ENCODE results near the gene ERVW-1. TPM values are rescaled to one million over a fixed set of nuclear protein-coding genes. Genes with fewer than 3 reads are reported as not detected.
"Not testable (repeated sequence)": the region's sequence is repeated elsewhere in the genome, so short reads cannot be mapped to it uniquely, and the experiment has no call there.

Gene ERVW-1, protein sequence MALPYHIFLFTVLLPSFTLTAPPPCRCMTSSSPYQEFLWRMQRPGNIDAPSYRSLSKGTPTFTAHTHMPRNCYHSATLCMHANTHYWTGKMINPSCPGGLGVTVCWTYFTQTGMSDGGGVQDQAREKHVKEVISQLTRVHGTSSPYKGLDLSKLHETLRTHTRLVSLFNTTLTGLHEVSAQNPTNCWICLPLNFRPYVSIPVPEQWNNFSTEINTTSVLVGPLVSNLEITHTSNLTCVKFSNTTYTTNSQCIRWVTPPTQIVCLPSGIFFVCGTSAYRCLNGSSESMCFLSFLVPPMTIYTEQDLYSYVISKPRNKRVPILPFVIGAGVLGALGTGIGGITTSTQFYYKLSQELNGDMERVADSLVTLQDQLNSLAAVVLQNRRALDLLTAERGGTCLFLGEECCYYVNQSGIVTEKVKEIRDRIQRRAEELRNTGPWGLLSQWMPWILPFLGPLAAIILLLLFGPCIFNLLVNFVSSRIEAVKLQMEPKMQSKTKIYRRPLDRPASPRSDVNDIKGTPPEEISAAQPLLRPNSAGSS
- not detected in 2 replicates for total RNA-seq (2012; rRNA removed)

DNA sequence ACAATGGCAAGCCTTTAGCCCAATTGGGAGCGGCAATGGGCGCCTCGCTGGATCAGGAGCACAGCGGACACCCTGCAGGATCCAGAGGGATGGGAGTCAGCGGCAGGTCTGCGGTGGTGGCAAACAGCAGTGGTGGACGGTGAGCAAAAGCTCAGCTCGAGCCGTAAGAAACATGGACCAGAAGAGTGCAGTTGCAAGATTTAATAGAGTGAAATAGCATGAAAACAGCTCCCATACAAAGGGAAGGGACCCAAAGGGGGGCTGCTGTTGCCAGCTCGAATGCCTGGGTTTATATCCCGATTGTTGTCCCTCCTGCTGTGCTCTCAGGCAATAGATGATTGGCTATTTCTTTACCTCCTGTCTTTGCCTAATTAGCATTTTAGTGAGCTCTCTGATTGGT, at the start of gene ERVW-1:
ERVW-1 (minus strand) TSS at position 266 of the 400 bp plus-strand sequence. CDS start 7,565 bp downstream, outside the sequence.
- H3K36me3 ChIP-seq (ENCODE audit: insufficient read depth, low read length); H3K4me2 ChIP-seq (ENCODE audit: low read length); H3K9me3 ChIP-seq (replicated peaks; ENCODE audit: low read length); H3K9ac ChIP-seq (ENCODE audit: low read depth, low read length); H3K4me3 ChIP-seq (ENCODE audit: low read length); H3K4me1 ChIP-seq (ENCODE audit: control insufficient read depth, insufficient read depth, low read length); H3K27me3 ChIP-seq (ENCODE audit: control insufficient read depth, insufficient read depth, low read length): not testable (repeated sequence)

DNA sequence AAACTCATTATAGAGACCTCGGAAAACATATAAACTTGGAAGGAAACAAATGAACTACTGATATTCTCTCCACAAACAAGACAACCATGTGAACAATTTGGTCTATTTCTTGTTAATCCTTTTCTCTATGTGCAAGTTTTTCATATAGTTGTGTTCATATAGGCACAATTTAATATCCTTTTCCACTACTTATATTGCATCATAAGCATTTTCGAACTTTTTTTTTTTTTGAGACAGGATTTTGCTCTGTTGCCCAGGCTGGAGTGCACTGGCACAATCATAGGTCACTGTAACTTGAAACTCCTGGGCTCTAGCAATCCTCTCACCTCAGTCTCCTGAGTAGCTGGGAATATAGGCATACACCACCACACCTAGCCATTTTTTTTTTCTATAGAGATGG, 45.4 kb upstream of the ERVW-1 start:
- Histone ChIP-seq H3K4me1 (ENCODE audit: control insufficient read depth, insufficient read depth, low read length) (peaks cover 4% of the 10 kb centered on the region), H3K27me3 (ENCODE audit: control insufficient read depth, insufficient read depth, low read length) (no peaks in the 10 kb centered on the region), H3K9me3 (replicated peaks; ENCODE audit: low read length) (no peaks in the 10 kb centered on the region), H3K4me3 (ENCODE audit: low read length) (no peak overlapping the region), H3K4me2 (ENCODE audit: low read length) (no peak overlapping the region), H3K36me3 (ENCODE audit: insufficient read depth, low read length) (no peaks in the 10 kb centered on the region), H3K9ac (ENCODE audit: low read depth, low read length) (no peak overlapping the region)

DNA sequence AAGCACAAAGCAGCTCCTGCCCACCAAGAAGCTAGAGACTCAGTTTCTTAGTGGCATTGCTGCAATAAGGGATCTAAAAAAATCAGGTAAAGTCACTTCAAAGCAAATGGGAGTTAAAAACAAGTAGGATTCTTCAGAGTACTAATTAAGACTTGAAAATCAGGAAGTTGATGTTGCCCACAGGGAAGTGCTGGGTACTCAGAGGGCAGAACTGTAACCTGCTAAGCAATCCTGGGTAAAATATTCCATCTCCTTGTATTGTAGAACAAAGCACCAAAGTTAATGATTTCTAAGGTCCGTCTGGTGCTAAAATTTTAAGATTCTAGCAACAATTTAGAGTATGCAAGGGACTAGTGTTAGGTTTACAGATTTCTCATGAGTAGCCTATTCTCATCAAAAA, 42.3 kb upstream of the ERVW-1 start:
- H3K4me2 ChIP-seq (ENCODE audit: low read length) = no peak overlapping the region
- peaks cover 5% of the 10 kb centered on the region for H3K36me3 ChIP-seq (ENCODE audit: insufficient read depth, low read length)
- H3K9ac ChIP-seq (ENCODE audit: low read depth, low read length) = no peak overlapping the region
- H3K4me3 ChIP-seq (ENCODE audit: low read length) = no peak overlapping the region
- no peaks in the 10 kb centered on the region for H3K4me1 ChIP-seq (ENCODE audit: control insufficient read depth, insufficient read depth, low read length)
- no peaks in the 10 kb centered on the region for H3K9me3 ChIP-seq (replicated peaks; ENCODE audit: low read length)
- no peaks in the 10 kb centered on the region for H3K27me3 ChIP-seq (ENCODE audit: control insufficient read depth, insufficient read depth, low read length)

DNA sequence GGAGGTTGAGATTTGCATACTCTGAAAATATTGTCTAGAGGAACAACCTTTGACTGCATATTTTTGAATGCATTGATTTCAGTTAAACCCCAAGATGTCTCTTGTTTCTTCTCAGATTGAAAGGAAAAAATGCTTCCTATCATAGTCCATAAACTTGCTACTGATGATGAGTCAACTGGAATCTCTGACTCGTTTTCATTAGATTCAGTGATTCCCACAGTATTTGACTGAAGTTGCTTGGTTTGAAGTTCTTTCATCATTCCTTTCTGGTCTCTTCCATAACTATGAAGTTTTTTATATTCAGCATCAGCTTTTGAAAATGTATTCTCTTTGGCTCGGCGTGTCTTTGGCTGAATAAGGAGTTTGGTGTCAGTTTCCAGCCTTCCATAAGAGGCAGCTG, 39.9 kb upstream of the ERVW-1 start:
- Histone ChIP-seq H3K36me3 (ENCODE audit: insufficient read depth, low read length) (peaks cover 5% of the 10 kb centered on the region), H3K9ac (ENCODE audit: low read depth, low read length) (no peak overlapping the region), H3K4me3 (ENCODE audit: low read length) (no peak overlapping the region), H3K9me3 (replicated peaks; ENCODE audit: low read length) (no peaks in the 10 kb centered on the region), H3K27me3 (ENCODE audit: control insufficient read depth, insufficient read depth, low read length) (no peaks in the 10 kb centered on the region), H3K4me2 (ENCODE audit: low read length) (no peak overlapping the region), H3K4me1 (ENCODE audit: control insufficient read depth, insufficient read depth, low read length) (no peaks in the 10 kb centered on the region)

DNA sequence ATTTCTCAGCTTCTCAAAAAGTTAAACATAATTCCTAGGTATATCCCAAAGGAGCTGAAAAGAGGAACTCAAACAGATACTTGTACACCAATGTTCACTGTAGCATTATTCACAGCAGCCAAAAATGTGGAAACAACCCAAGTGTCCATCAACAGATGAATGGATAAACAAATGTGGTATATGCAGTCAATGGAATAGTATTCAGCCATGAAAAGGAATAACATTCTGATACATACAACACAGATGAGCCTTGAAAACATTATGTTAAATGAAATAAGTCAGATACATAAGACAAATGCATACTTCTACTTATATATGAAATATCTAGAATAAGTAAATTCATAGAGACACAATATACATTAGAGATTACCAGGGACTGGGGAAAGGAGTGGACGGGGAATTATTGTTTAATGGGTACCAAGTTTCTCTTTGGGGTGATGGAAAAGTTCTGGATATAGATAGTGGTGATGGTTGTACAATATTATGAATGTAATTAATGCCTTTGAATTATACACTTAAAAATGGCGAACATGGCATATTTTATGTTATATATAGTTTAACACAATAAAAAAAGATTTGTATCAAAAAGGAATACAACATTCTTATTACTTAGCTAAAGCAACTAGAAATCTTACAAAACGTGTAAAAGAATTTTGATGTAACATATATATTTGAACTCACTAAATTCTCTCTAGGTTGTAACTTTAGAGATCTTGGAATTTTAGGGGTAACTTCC, 35.6 kb upstream of the ERVW-1 start:
- peaks cover 5% of the 10 kb centered on the region for H3K36me3 ChIP-seq (ENCODE audit: insufficient read depth, low read length)
- H3K4me3 ChIP-seq (ENCODE audit: low read length) = no peak overlapping the region
- H3K4me1 ChIP-seq (ENCODE audit: control insufficient read depth, insufficient read depth, low read length) = no peaks in the 10 kb centered on the region
- H3K27me3 ChIP-seq (ENCODE audit: control insufficient read depth, insufficient read depth, low read length) = no peaks in the 10 kb centered on the region
- no peak overlapping the region for H3K9ac ChIP-seq (ENCODE audit: low read depth, low read length)
- H3K9me3 ChIP-seq (replicated peaks; ENCODE audit: low read length) = no peaks in the 10 kb centered on the region
- no peak overlapping the region for H3K4me2 ChIP-seq (ENCODE audit: low read length)

DNA sequence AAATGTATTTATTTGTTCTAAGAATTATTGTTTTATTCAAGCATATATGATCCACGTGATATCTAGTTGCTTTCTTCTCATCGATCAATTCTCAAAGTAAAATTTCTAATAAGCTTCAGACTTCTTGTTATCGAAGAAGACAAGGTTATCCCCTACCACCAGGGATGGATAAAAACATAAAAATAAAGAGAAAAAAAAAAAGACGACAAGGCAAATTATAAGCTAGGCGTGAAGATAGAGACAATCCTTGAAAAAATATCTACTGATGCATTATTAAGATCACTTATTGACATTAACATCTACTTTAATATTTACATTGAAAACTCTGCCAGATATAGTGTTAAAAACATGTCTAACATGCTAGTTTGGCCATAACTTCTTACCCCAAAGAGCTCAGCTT, 31.2 kb upstream of the ERVW-1 start:
- Histone ChIP-seq H3K4me2 (ENCODE audit: low read length) (no peak overlapping the region), H3K4me3 (ENCODE audit: low read length) (no peak overlapping the region), H3K36me3 (ENCODE audit: insufficient read depth, low read length) (peaks cover 6% of the 10 kb centered on the region), H3K27me3 (ENCODE audit: control insufficient read depth, insufficient read depth, low read length) (no peaks in the 10 kb centered on the region), H3K9me3 (replicated peaks; ENCODE audit: low read length) (no peaks in the 10 kb centered on the region), H3K4me1 (ENCODE audit: control insufficient read depth, insufficient read depth, low read length) (no peaks in the 10 kb centered on the region), H3K9ac (ENCODE audit: low read depth, low read length) (no peak overlapping the region)

DNA sequence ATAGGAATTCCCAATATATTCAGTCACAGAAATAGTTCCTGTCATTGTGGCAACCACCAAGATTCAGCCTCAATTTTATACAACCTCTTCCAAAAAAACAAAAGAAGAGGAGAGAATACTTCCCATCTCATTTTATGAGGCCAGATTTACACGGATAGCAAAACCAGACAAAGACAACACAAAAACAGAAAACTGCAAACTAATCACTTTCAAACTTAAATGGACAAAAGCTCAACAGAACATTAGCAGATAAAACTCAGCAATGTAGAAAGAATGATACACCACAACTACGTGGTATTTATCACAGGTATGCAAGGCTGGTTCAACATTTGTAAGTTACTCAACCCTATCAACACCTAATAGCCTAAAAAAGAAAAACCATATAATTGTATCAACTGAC, 28.6 kb upstream of the ERVW-1 start:
- H3K27me3 ChIP-seq (ENCODE audit: control insufficient read depth, insufficient read depth, low read length) = no peaks in the 10 kb centered on the region
- peaks cover 13% of the 10 kb centered on the region for H3K36me3 ChIP-seq (ENCODE audit: insufficient read depth, low read length)
- no peaks in the 10 kb centered on the region for H3K9me3 ChIP-seq (replicated peaks; ENCODE audit: low read length)
- H3K4me2 ChIP-seq (ENCODE audit: low read length) = no peak overlapping the region
- no peaks in the 10 kb centered on the region for H3K4me1 ChIP-seq (ENCODE audit: control insufficient read depth, insufficient read depth, low read length)
- H3K4me3 ChIP-seq (ENCODE audit: low read length) = no peak overlapping the region
- H3K9ac ChIP-seq (ENCODE audit: low read depth, low read length) = no peak overlapping the region

DNA sequence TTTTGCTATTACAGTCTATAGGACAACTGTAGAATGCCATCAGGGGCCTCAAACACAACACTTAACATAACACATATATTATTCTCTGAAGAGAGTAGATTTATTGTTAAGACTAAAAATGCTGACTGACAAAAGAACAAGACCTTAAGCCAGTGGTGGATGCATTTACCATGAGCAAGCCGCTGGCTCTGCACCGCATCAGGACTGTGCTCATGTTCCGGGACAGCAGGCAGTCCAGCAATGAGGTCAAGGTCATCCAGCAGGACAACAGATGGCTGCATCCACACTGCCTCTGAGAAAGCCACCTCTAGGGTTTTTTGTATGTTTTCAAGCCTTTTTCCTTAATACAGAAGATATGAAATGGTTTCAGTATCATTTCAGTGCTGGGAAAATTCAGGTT, 26.8 kb upstream of the ERVW-1 start:
- peaks cover 13% of the 10 kb centered on the region for H3K36me3 ChIP-seq (ENCODE audit: insufficient read depth, low read length)
- H3K4me3 ChIP-seq (ENCODE audit: low read length) = no peak overlapping the region
- H3K9me3 ChIP-seq (replicated peaks; ENCODE audit: low read length) = no peaks in the 10 kb centered on the region
- H3K9ac ChIP-seq (ENCODE audit: low read depth, low read length) = no peak overlapping the region
- H3K4me1 ChIP-seq (ENCODE audit: control insufficient read depth, insufficient read depth, low read length) = no peaks in the 10 kb centered on the region
- no peaks in the 10 kb centered on the region for H3K27me3 ChIP-seq (ENCODE audit: control insufficient read depth, insufficient read depth, low read length)
- H3K4me2 ChIP-seq (ENCODE audit: low read length) = no peak overlapping the region

DNA sequence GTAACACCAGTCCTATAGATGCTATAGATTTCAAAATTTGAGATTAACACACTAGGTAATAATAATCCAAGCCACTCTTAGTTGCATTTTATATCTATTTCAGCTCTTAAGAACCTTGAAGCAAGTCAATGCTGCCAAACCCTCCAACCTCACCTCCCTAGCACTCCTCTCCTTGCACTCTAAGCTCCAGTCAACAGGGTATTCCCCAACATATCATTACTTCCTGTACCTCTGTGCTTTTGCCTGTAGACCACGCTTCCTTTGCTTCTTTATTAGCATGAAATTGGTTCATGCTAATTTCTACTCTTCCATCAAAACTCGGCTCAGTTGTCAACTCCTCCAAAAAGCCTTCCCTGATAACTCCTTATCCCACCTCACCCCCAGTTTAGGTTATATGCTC, 26.0 kb upstream of the ERVW-1 start:
- H3K4me1 ChIP-seq (ENCODE audit: control insufficient read depth, insufficient read depth, low read length) = no peaks in the 10 kb centered on the region
- H3K9me3 ChIP-seq (replicated peaks; ENCODE audit: low read length) = no peaks in the 10 kb centered on the region
- H3K27me3 ChIP-seq (ENCODE audit: control insufficient read depth, insufficient read depth, low read length) = no peaks in the 10 kb centered on the region
- no peak overlapping the region for H3K4me3 ChIP-seq (ENCODE audit: low read length)
- peaks cover 16% of the 10 kb centered on the region for H3K36me3 ChIP-seq (ENCODE audit: insufficient read depth, low read length)
- H3K4me2 ChIP-seq (ENCODE audit: low read length) = no peak overlapping the region
- H3K9ac ChIP-seq (ENCODE audit: low read depth, low read length) = no peak overlapping the region

DNA sequence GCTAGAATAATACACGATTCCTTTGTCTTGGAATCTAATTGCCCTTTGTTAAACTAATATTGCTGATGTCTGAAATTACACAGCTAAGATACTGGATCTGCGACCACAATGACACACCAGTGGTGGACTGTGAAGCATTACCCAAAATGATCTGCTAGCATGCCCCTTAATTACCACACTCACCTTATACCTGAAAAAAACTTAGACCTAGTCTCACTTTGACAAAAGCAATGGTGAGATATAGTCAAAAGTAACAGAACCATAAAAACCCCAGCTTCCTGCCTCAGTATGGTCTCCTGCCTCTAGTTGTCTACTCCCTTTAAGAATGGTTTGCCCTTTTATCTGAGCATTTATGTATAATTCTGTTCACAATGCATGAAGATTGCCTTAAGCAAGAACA, 20.8 kb upstream of the ERVW-1 start:
- Histone ChIP-seq H3K4me2 (ENCODE audit: low read length) (no peak overlapping the region), H3K36me3 (ENCODE audit: insufficient read depth, low read length) (peaks cover 10% of the 10 kb centered on the region), H3K4me1 (ENCODE audit: control insufficient read depth, insufficient read depth, low read length) (no peaks in the 10 kb centered on the region), H3K9me3 (replicated peaks; ENCODE audit: low read length) (no peaks in the 10 kb centered on the region), H3K4me3 (ENCODE audit: low read length) (no peak overlapping the region), H3K27me3 (ENCODE audit: control insufficient read depth, insufficient read depth, low read length) (no peaks in the 10 kb centered on the region), H3K9ac (ENCODE audit: low read depth, low read length) (no peak overlapping the region)

DNA sequence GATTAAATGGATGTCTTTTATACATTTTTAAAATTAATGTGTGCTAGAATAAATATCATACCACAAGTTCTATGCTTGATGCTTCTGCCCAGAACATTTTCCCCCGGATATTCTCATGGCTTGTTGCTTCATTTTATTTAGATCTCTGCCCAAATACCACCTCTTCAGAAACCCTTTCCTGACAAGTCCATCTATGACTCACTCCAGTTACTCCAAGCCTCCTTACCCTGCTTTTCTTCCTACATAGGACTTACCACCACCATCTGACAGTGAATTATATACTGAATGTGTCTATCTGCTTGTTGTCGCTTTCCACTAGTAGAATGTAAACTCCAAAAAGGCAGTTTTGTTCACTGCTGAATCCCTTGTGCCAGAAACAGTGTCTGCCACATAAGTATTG, 19.1 kb upstream of the ERVW-1 start:
- H3K4me1 ChIP-seq (ENCODE audit: control insufficient read depth, insufficient read depth, low read length) = no peaks in the 10 kb centered on the region
- H3K4me2 ChIP-seq (ENCODE audit: low read length) = no peak overlapping the region
- peaks cover 14% of the 10 kb centered on the region for H3K36me3 ChIP-seq (ENCODE audit: insufficient read depth, low read length)
- H3K9me3 ChIP-seq (replicated peaks; ENCODE audit: low read length) = no peaks in the 10 kb centered on the region
- H3K9ac ChIP-seq (ENCODE audit: low read depth, low read length) = no peak overlapping the region
- H3K27me3 ChIP-seq (ENCODE audit: control insufficient read depth, insufficient read depth, low read length) = no peaks in the 10 kb centered on the region
- no peak overlapping the region for H3K4me3 ChIP-seq (ENCODE audit: low read length)

Measured in skeletal muscle satellite cell (primary cell).